ENCODE results near the gene SNAP29.
"Not testable (repeated sequence)": the region's sequence is repeated elsewhere in the genome, so short reads cannot be mapped to it uniquely, and the experiment has no call there.

The SNAP29 gene

GRCh38 chr22:20836987-20837823, 21.6 kb upstream of the SNAP29 start:
- DNase-seq = no peak

DNA sequence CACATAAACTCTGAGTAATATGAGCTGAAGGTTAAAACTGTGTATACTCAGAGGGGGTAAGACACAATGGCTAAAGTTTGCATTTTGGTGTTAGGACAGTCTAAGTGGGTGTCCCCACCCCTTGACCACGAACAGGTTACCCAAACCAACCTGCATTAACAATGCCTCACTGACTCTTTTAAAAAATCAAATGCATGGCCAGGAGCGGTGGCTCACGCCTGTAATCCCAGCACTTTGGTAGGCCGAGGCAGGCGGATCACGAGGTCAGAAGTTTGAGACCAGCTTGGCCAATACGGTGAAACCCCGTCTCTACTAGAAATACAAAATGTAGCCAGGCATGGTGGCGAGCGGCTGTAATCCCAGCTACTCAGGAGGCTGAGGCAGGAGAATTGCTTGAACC, 19.5 kb upstream of the SNAP29 start:
- DNase-seq = not testable (repeated sequence)

DNA sequence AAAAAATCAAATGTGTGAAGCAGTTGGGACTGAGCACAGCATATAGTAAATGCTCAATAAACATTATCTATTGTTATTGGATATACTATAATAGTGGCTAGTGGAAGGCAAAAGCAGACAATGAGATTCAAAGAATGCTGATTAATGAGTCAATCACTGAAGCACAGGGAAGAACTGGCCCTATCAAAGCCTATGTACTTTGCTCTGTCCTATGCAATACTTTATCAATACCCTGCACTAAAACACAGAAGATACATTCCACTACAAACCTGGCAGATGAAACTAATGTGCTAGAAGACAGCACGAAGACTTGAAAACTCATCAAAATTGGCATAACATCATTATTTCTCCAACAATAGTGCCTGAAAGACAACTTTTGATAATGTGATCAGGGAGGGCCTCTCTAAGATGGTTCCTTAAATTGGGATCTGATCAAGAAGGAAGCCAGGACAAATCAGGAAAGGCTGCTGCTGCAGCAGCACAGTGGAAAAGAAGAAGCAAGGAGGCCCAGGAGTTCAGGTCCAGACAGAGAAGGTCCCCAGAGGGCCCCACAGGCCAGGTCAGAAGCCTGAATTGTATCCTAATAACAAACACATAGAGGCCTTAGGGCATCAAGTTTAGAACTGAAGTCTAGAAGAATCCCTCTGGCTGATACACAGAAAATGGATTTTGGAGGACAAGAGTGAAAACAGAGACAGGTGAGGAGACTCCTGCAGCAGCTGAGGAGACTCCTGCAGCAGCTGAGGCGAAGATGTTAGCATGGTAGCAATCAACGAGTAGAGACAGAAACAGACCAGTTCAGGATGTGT, 18.8 kb upstream of the SNAP29 start:
- no peak for DNase-seq

GRCh38 chr22:20840646-20841371, 18.0 kb upstream of the SNAP29 start:
- DNase-seq = no peak

DNA sequence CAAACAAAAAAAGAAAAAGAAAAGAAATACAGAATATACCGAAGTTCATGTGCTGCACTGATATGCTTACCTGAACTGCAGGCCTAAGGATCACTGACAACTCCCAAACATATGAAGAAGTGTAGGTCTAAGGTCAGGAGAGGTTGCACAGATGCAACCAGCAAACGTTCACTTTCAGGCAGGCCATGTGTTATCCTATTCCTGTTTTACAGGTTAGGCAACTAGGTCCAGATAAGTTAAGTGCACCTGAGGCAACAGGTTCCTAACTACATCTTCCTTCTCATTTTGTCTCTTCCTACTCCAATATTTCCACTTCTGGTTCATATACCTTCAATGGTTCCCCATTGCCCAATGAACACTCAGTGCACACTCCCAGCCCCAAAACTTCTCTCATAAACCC, 15.3 kb upstream of the SNAP29 start:
- DNase-seq = no peak

- no peak for DNase-seq
These were observed 14.5 kb upstream of the SNAP29 start for GRCh38 chr22:20844055-20845037.

DNA sequence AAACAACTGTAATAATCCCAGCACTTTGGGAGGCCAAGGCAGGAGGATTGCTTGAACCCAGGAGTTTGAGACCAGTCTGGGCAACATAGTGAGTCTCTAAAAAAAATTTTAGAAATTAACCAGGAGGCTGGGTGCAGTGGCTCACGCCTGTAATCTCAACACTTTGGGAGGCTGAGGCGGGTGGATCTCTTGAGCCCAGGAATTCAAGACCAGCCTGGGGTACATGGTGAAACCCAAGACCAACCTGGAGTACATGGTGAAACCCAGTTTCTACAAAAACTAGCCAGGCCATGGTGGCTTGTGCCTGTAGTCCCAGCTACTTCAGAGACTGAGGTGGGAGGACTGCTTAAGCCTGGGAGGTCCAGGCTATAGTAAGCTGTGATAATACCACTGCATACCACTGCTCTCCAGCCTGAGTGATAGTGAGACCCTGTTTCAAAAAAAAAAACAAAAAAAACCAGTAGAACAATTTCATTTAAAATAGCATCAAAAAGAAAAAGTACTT, 11.4 kb upstream of the SNAP29 start:
- no peak for DNase-seq

DNA sequence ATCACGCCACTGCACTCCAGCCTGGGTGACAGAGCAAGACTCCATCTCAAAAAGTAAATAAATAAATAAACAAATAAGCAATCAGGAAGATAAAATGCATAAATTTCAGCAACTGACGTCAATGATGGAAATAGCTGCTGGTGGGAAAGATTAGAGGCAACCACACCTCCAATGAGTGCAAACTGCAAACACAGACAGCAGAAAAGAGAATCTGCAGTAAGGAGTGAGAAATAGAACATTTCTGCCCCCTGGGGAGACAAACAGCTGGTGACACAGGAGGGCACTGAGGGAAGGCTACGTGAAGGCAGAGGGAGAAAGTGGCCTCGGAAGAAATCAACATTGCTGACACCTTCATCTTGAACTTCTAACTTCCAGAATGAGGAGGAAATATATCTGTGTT, 6.7 kb upstream of the SNAP29 start:
- DNase-seq = no peak

DNA sequence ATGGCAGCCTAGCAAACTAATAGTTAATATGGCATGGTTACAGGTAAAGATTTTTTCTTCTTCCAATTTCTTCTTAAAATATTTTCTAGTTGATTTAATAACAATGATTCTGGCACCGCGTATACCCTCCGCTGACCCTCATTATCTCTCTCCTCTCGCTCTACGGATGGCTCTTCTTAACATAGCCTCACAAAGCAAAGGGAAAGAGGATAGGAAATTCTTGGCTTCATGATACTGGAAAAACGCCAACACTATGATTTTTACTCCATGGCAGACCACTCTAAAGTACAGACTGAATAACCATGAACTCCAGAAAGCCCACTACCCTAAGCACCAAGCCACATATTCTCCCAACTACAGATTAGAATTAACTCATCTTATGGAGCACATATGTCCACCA, 6.3 kb upstream of the SNAP29 start:
- no peak for DNase-seq

DNA sequence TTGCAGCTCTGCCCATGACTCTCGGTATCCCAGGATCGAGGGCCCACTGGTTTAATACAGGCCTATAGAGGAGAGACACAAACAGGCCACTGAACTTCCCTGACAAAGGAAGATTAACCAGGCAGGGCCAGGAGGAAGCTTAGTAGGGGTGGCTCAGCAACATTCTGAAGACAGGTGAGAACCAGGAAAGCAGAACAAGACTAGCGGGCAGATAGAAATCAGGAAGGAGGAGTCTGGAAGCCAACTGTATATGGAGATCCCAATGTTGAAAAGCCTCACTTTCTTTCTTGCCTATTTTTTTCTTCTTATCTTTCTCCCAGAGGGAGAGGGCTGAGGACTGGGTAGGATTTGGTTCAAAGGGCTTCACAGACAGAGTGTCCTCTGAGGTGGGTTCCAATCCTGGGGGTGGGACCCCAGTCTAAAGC, 5.6 kb upstream of the SNAP29 start:
- DNase-seq = no peak

DNA sequence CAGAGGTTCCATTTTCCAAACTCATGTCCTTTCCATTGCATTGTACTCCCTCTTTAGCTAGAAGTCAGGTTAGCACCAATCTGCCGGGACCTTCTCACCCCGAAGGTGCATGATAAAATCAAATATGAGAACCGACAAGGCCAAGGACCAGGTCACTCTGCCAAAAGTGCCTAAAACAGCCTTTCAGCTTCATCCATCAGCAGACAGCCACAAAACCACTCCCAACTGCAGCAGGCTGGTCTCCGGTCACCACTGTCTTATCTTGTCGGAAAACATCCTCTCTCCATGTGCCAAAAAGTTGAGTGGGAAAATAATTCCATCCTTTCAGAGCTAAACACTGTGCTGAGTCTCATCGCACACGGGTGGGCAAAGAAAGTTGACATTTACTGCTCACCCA, 1.6 kb upstream of the SNAP29 start:
- no peak for DNase-seq

GRCh38 chr22:20857838-20858614, 781 bp upstream of the SNAP29 start:
- DNase-seq = peak; percentile 66

DNA sequence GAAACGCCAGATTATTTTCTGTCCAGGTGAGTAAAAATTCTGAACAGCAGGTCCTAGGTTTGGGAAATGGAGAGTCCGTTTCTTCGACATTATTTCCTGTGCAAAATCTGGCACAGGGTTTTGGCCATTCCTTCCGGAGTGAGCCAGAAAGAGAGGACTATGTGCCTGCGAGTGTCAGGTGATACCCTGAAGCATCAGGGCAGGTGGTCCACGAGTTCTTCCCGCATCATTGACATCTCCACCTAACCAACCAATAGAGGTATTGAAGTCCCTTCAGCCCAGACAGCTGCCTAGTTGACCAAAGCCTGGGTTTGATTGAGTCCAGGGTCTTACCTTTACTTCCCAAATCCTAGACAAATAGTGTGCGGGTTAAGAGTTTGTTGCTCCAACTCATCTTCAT, 808 bp downstream of the SNAP29 start:
- DNase-seq = no peak

DNA sequence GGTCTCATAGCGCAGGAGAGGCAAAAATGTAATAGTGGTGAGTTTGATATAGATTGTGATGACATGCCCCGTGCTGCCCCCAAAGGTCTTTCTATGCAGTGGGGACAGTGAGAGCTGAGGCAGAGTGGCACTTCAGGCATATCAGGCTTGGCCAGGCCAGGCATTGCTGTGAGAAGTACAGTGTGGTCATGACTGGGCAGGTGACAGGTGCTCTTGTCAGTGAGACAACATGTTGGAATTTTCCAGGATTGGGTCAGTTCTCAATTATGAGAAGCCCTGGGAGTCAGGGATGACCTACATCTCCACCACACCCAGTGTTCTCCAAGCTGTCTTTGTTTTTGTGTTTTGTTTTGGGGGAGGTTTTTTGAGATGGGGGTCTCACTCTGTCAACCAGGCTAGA, 3.7 kb downstream of the SNAP29 start:
- DNase-seq = no peak

DNA sequence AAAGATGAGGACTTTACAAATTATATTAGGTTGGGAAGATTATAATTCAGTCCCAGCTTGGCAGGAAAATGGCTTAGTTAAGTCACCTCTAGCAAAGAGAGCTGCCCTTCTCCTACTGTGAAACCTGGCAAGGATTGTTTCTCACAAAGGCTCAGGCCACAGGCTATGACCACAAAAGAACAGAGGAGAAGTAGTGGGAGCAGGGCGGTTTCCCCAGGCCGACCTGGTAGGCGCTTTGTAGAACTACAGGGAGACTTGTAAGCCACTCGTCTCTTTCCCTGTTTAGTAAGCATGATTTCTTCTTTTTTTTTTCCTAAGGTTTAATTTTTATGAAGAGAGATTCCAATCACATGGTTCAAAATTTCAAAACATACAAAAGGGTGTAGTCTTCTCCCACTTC, 4.6 kb downstream of the SNAP29 start:
- DNase-seq = no peak

DNA sequence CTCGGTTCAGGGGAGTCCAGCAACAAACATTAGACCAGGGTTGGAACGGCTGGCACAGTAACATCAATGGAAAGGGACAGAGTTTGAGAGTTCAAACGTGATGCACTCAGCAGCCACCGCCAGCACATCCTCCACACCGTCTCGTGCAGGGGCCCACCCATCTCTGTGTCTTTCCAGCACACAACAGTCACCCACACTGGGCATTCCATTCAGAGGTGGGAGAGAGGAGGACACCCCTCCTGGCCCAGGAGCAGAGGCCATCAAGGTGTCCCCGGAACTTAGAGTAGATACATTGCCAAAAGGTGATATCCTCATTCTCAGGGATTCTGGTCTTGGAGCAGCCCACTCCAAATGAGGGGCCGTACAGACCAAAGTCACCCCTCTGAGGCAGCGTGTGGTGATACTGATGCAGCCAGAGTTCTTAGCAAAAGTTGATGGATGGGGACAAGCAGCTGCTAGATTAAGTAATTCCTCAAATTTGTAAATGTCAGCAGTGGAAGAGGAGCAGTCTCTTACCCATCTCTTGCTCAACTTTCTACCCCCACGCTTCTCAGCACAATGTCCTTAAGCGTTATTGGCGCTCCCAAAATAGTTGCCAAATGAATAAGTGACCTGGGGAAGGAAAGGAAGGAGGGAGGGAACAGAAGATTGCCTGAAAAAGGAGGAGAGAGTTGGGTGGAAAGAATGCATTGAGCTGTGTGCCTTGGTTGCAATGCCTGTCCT, 5.5 kb downstream of the SNAP29 start:
- DNase-seq = no peak

- DNase-seq = no peak
These were observed 6.5 kb downstream of the SNAP29 start for GRCh38 chr22:20865331-20865730.

- DNase-seq = no peak
These were observed 7.2 kb downstream of the SNAP29 start for GRCh38 chr22:20865875-20866445.

GRCh38 chr22:20866736-20867135, 7.9 kb downstream of the SNAP29 start:
- DNase-seq = no peak

Data from NCI-H2029 (cell line).